Activated naive CD4-positive, alpha-beta T cell treated with anti-CD3 and anti-CD28 coated beads for 36 hours (primary cell): Measurements from ENCODE around the gene POP4. TPM values are rescaled to one million over a fixed set of nuclear protein-coding genes. Genes with fewer than 3 reads are reported as not detected.
A peak's percentile ranks its signal among the peaks of the same experiment; 100 is the strongest.

Source experiments
- CTCF ChIA-PET: fragments of 350-600 bp; sonication (Branson Sonifier 250); formaldehyde crosslinking; loops from one replicate; lab custom pipeline; 2021; ENCODE audit warnings: antibody characterized with exemption; lab: Charles Lee
- DNase-seq: peaks from one replicate; pipeline ENCODE4 v3.0.0-alpha.2; 2020
- H3K27ac Mint-ChIP-seq: one replicate; pipeline ENCODE4 v1.8.0; 2021; ENCODE audit warnings: mild to moderate bottlenecking, mixed read lengths
- H3K27me3 Mint-ChIP-seq: one replicate; pipeline ENCODE4 v1.8.0; 2021; ENCODE audit warnings: low read depth, mixed read lengths
- H3K36me3 Mint-ChIP-seq: one replicate; pipeline ENCODE4 v1.8.0; 2021; ENCODE audit warnings: low read depth, mixed read lengths
- H3K4me1 Mint-ChIP-seq: one replicate; pipeline ENCODE4 v1.8.0; 2021; ENCODE audit warnings: low read depth, mixed read lengths
- H3K4me3 Mint-ChIP-seq: one replicate; pipeline ENCODE4 v1.8.0; 2021; ENCODE audit warnings: mild to moderate bottlenecking, moderate library complexity, mixed read lengths
- H3K9me3 Mint-ChIP-seq: one replicate; pipeline ENCODE4 v1.8.0; 2021; ENCODE audit warnings: mixed read lengths
- intact Hi-C: fragments of 100-400 bp; cut with micrococcal nuclease; formaldehyde crosslinking; loops from one replicate; pipeline ENCODE4 v1.15.1; 2023
- total RNA-seq, 2 experiments: library from RNA; stranded (reverse); gene quantifications; one replicate each; pipeline ENCODE4 v1.2.3, GENCODE V29; 2021

Gene POP4
- total RNA-seq, 2 experiments from 2014 or later = 79.5 to 83.3 TPM

DNA sequence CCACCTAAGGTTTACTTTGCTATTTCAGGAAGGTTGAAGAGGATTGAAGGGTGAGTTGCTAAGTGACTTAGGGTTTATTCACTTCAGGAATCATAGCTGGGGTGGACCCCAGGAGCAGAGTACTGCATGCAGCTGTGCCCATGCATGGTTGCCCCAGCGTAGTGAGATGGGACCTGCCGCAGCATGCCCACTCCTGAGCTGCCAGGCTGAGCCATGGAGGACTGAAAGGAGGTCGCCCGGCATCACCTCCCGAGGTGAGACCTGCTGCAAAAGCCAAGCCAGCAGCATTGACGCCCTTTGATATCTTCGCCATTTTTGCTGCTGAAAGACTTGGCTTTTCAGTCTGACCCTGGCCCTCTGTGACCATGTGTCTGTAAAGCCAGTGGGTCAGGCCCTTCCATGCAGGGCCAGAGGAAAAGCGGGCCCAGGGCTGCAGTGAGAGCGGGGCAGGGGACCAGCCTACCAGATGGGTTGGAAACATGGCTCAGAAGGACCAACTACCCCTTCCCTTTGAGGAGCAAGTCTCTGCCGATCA, 9.9 kb downstream of the POP4 start:
- CTCF ChIA-PET = no interaction called here
- no peaks in the 10 kb centered on the region for H3K27me3 Mint-ChIP-seq
- intact Hi-C loops = no loop called here
- H3K9me3 Mint-ChIP-seq = no peaks in the 10 kb centered on the region
- H3K27ac Mint-ChIP-seq = no peak overlapping the region
- H3K36me3 Mint-ChIP-seq = peaks cover 33% of the 10 kb centered on the region
- no peak for DNase-seq
- no peak overlapping the region for H3K4me3 Mint-ChIP-seq
- peaks cover 9% of the 10 kb centered on the region for H3K4me1 Mint-ChIP-seq

GRCh38 chr19:29616541-29616940, 10.5 kb downstream of the POP4 start:
- H3K27ac Mint-ChIP-seq = no peak overlapping the region
- H3K9me3 Mint-ChIP-seq = no peaks in the 10 kb centered on the region

GRCh38 chr19:29617366-29618266, 11.5 kb downstream of the POP4 start:
- intact Hi-C loops = no loop called here
- peak overlapping the region; percentile 55 for H3K27ac Mint-ChIP-seq
- no peaks in the 10 kb centered on the region for H3K27me3 Mint-ChIP-seq
- no peaks in the 10 kb centered on the region for H3K9me3 Mint-ChIP-seq
- CTCF ChIA-PET = interaction anchor here (0.9 to 4.8 kb wide), 4 partner anchors 48 to 111 kb away, joined by 3 to 16 read pairs (median 4); partner anchors contain the start of gene PLEKHF1
- peaks cover 24% of the 10 kb centered on the region for H3K4me1 Mint-ChIP-seq
- DNase-seq = no peak
- peaks cover 22% of the 10 kb centered on the region for H3K36me3 Mint-ChIP-seq
- no peak overlapping the region for H3K4me3 Mint-ChIP-seq

More at GRCh38 chr19:29616541-29616940, 10.5 kb downstream of the POP4 start:
- CTCF ChIA-PET = interaction anchor here (0.9 kb wide), 1 partner anchor 65 kb away, joined by 3 read pairs; no protein-coding TSS in a partner anchor
- no peaks in the 10 kb centered on the region for H3K27me3 Mint-ChIP-seq
- no peak overlapping the region for H3K4me3 Mint-ChIP-seq
- intact Hi-C loops = no loop called here
- H3K4me1 Mint-ChIP-seq = peaks cover 13% of the 10 kb centered on the region
- H3K36me3 Mint-ChIP-seq = peaks cover 29% of the 10 kb centered on the region
- no peak for DNase-seq

DNA sequence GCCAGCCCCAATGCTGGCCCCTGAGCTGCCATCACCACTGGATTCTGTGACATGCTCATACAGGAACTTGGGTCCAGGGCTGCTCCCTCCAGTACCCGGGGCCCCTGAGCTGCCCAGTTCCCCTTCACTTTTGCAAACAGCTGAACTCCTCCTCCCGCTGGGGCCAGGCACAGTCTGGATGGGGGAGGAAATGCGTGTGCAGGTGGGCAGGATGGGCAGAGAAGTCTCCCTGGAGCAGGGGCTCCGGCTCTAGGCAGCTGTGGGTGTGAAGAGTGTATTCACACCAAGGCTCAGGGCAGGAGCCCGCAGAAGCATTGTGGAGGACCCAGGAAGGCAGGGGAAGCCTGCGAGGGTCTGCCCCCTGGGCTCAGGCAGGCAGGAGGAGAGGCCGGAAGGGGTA, 12.4 kb downstream of the POP4 start:
- Mint-ChIP-seq H3K4me3 (no peak overlapping the region), H3K27ac (no peak overlapping the region)

GRCh38 chr19:29618871-29619270, 12.8 kb downstream of the POP4 start:
- intact Hi-C loops = no loop called here
- Mint-ChIP-seq H3K36me3 (peaks cover 13% of the 10 kb centered on the region), H3K4me1 (peaks cover 32% of the 10 kb centered on the region), H3K27ac (no peak overlapping the region), H3K9me3 (no peaks in the 10 kb centered on the region), H3K4me3 (no peak overlapping the region), H3K27me3 (no peaks in the 10 kb centered on the region)
- DNase-seq = no peak
- CTCF ChIA-PET = interaction anchor here (1.3 to 6.5 kb wide), 6 partner anchors 8 to 76 kb away, joined by 3 to 55 read pairs (median 5); partner anchors contain the start of genes PLEKHF1 and POP4

More for the DNA sequence above, 12.4 kb downstream of the POP4 start:
- H3K27me3 Mint-ChIP-seq = no peaks in the 10 kb centered on the region
- CTCF ChIA-PET = interaction anchor here (1.7 to 6.5 kb wide), 4 partner anchors 8 to 76 kb away, joined by 4 to 55 read pairs (median 10); partner anchors contain the start of gene PLEKHF1
- H3K36me3 Mint-ChIP-seq = peaks cover 14% of the 10 kb centered on the region
- H3K4me1 Mint-ChIP-seq = peaks cover 28% of the 10 kb centered on the region
- DNase-seq = no peak
- intact Hi-C loops = no loop called here
- H3K9me3 Mint-ChIP-seq = no peaks in the 10 kb centered on the region

GRCh38 chr19:29620931-29621351, 14.9 kb downstream of the POP4 start:
- intact Hi-C loops = no loop called here

GRCh38 chr19:29622166-29623070, 16.3 kb downstream of the POP4 start:
- H3K27me3 Mint-ChIP-seq = no peaks in the 10 kb centered on the region
- no peak overlapping the region for H3K4me3 Mint-ChIP-seq
- H3K27ac Mint-ChIP-seq = no peak overlapping the region
- no peaks in the 10 kb centered on the region for H3K36me3 Mint-ChIP-seq
- peak; percentile 23 for DNase-seq
- no peaks in the 10 kb centered on the region for H3K9me3 Mint-ChIP-seq
- CTCF ChIA-PET = interaction anchor here (0.7 to 6.5 kb wide), 10 partner anchors 11 to 137 kb away, joined by 3 to 55 read pairs (median 4); no protein-coding TSS in a partner anchor
- intact Hi-C loops = loop anchor here (2.0 kb wide), 1 partner anchor 48 kb away; no protein-coding TSS in a partner anchor
- H3K4me1 Mint-ChIP-seq = peaks cover 33% of the 10 kb centered on the region

More at GRCh38 chr19:29620931-29621351, 14.9 kb downstream of the POP4 start:
- Mint-ChIP-seq H3K4me3 (no peak overlapping the region), H3K4me1 (peaks cover 33% of the 10 kb centered on the region), H3K9me3 (no peaks in the 10 kb centered on the region), H3K36me3 (peaks cover 5% of the 10 kb centered on the region), H3K27me3 (no peaks in the 10 kb centered on the region), H3K27ac (no peak overlapping the region)
- CTCF ChIA-PET = interaction anchor here (1.1 to 6.5 kb wide), 9 partner anchors 11 to 95 kb away, joined by 3 to 55 read pairs (median 4); no protein-coding TSS in a partner anchor
- peak; percentile 43 for DNase-seq

GRCh38 chr19:29623726-29624488, 17.8 kb downstream of the POP4 start:
- no peaks in the 10 kb centered on the region for H3K27me3 Mint-ChIP-seq
- peak; percentile 33 for DNase-seq
- intact Hi-C loops = loop anchor here (2.0 kb wide), 1 partner anchor 47 kb away; no protein-coding TSS in a partner anchor
- H3K9me3 Mint-ChIP-seq = no peaks in the 10 kb centered on the region
- CTCF ChIA-PET = interaction anchor here (0.7 to 6.5 kb wide), 7 partner anchors 13 to 136 kb away, joined by 3 to 55 read pairs (median 4); no protein-coding TSS in a partner anchor
- H3K4me3 Mint-ChIP-seq = no peak overlapping the region
- H3K27ac Mint-ChIP-seq = no peak overlapping the region
- peaks cover 33% of the 10 kb centered on the region for H3K4me1 Mint-ChIP-seq
- H3K36me3 Mint-ChIP-seq = no peaks in the 10 kb centered on the region

DNA sequence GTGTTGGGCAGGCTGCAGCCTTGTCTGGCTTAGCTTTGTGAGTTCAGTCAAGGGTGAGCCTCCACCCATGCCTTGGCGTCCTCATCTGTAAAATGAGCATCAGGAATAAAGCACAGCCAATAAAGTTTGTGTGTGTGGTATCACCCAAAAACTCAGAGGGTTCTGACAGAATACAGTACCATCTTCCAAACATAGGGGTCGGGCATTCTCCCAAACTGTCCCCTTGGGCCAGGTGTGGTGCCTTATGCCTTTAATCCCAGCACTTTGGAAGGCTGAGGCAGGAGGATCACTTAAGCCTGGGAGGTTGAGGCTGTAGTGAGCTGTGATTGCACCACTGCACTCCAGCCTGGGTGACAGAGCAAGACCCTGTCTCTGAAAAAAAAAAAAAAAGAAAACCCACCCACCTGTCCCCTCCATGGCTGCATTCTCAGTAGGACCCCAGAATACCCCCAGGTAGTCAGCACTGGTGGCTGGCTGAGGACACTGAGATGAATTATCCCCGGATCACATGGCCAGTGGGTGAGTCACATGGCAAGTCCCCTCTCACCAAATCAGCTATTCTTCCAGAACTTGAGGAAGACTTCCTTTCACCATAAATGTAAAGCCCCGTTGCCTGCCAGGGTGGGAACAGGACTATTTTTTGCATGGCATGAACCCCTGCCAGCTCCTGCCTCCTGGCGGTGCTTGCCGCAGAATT, 18.6 kb downstream of the POP4 start:
- Mint-ChIP-seq H3K4me1 (peaks cover 33% of the 10 kb centered on the region), H3K4me3 (no peak overlapping the region), H3K27ac (no peak overlapping the region), H3K9me3 (no peaks in the 10 kb centered on the region), H3K36me3 (no peaks in the 10 kb centered on the region), H3K27me3 (no peaks in the 10 kb centered on the region)
- CTCF ChIA-PET = interaction anchor here (0.7 to 6.5 kb wide), 5 partner anchors 14 to 102 kb away, joined by 3 to 55 read pairs (median 5); no protein-coding TSS in a partner anchor
- intact Hi-C loops = no loop called here
- no peak for DNase-seq

GRCh38 chr19:29625186-29625651, 19.1 kb downstream of the POP4 start:
- no peak for DNase-seq
- H3K4me1 Mint-ChIP-seq = peaks cover 33% of the 10 kb centered on the region
- no peaks in the 10 kb centered on the region for H3K36me3 Mint-ChIP-seq
- intact Hi-C loops = no loop called here
- no peaks in the 10 kb centered on the region for H3K9me3 Mint-ChIP-seq
- CTCF ChIA-PET = interaction anchor here (1.3 to 1.5 kb wide), 3 partner anchors 43 to 91 kb away, joined by 4 to 9 read pairs (median 5); no protein-coding TSS in a partner anchor
- H3K27ac Mint-ChIP-seq = no peak overlapping the region
- no peaks in the 10 kb centered on the region for H3K27me3 Mint-ChIP-seq
- H3K4me3 Mint-ChIP-seq = no peak overlapping the region
